Esophagus muscularis mucosa (tissue), 3 donors: ENCODE results near the gene WNT1.

Experiments used
- CTCF ChIP-seq, 3 experiments: fragments of 200-600 bp in 2 of 3; fragments of 450-650 bp in 1 of 3; sonication (generic) in 2 of 3; IDR thresholded peaks; one replicate each; pipeline ENCODE4 v1.5.1; 2017 to 2019; ENCODE audit warnings: antibody characterized with exemption in 3 of 3, mild to moderate bottlenecking in 2 of 3, moderate library complexity in 1 of 3
- POLR2A ChIP-seq: fragments of 450-650 bp; IDR thresholded peaks from one replicate; pipeline ENCODE4 v1.6.1; 2017; ENCODE audit warnings: antibody characterized with exemption, moderate library complexity, mild to moderate bottlenecking, low read depth

- no peak for TF ChIP-seq CTCF (IDR thresholded peaks at IDR 0.05)
- TF ChIP-seq POLR2A: no peak
Observed at GRCh38 chr12:49024543-49024942, 46.4 kb downstream of the WNT1 start.
